Measurements from ENCODE around the gene ZNHIT1.
"Not testable (repeated sequence)": the region's sequence is repeated elsewhere in the genome, so short reads cannot be mapped to it uniquely, and the experiment has no call there.

Gene ZNHIT1

DNA sequence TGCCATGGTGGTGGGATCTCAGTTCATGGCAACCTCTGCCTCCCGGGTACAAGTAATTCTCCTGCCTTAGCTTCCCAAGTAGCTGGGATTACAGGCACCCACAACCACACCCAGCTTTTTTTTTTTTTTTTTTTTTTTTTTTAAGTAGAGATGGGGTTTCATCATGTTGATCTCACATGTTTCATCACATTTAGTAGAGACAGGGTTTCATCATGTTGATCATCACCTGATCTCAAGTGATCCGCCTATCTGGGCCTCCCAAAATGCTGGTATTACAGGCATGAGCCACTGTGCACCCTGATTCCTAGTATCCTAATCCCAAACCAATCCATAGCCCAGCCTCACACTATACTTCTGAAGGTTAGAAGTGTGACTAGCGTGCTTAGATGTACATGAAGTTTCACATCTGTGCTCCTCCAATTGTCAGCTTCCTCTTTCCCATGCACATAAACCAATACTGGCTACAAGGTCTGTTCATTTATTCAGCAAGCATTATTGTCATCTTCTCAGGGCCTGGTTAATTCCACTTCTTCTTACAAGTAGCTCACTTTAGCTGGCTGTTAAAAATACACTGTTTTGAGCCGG, 31.0 kb upstream of the ZNHIT1 start:
- no peak for DNase-seq

DNA sequence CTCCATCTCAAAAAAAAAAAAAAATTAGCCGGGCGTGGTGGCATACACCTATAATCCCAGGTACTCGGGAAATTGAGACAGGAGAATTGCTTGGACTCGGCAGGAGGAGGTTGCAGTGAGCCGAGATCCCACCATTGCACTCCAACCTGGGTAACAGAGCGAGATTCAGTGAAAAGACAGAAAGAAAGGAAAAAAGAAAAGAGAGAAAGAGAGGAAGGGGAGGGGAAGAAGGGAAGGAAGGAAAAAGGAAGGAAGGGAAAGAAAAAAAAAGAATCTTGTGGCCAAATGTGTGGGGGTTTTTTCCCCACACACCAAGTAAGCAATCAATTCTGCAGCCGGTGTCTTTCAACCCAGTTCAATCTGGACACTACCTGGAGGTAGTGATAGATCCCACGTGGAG, 28.9 kb upstream of the ZNHIT1 start:
- DNase-seq, result no peak

DNA sequence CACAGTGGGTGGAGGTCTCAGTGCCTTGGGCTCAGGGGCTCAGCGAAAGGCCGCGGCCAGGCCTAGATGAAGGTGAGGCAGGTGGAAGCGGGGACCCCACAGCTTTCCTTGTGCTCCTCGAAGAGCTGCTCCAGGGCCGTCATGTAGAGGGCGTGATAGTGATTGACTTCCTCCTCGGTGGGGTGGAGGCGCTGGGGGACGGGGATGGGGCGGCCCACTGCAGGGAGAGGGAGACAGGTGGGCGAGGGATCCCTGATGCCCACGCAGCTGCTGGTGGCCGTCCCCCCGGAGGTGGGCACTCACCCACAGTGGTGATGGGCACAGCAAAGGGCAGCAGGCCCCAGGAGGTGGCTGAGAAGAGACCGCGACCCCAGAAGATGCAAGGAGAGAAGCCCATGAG, 22.1 kb upstream of the ZNHIT1 start:
- no peak for DNase-seq

DNA sequence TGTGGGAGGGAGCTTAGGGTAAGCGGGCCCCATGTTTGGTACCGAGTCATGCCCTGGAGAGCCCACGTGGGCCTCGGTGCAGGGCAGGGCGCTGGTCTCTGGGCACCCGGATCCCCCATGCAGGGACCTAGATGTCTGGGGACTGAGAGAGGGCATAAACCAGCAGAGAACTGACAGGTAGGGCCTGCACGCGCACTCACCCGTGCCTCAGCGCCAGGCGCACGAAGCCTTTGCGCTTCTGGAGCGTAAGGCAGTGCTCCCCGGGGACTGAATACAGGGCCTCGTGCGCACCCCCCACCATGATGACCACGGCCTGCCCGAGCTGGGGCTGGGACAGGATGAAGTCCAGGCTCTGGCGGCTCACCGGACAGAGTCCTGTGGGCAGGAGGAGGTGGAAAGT, 20.0 kb upstream of the ZNHIT1 start:
- no peak for DNase-seq

DNA sequence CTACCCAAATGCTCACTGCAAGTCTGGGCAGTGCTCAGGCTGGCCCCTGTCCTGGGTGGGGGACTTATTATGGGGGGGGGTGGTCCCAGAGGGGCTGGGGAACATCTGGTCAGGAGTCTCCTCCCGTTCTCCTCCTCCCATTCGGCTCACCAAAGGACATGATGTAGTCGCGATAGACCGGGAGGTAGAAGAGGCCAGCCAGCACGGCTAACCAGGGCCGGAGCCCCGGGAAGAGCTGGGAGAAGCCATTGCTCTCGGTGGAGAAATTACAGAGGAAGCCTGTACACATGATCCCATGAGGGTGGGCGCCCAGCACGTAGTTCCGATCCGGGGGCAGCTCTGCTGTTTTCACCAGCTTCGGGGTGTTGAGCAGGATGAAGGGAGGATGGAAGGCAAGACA, 19.5 kb upstream of the ZNHIT1 start:
- DNase-seq, result no peak

DNA sequence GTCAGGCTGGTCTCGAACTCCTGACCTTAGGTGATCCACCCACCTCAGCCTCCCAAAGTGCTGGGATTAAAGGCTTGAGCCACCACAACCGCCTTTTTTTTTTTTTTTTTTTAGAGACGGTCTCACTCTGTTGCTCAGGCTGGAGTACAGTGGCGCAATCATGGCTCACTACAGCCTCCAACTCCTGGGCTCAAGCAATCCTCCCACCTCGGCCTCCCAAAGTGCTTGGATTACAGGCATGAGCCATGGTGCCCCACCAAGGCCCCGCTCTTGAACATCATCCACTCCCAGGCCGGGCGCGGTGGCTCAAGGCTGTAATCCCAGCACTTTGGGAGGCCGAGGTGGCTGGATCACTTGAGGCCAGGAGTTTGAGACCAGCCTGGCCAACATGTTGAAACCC, 18.4 kb upstream of the ZNHIT1 start:
- not testable (repeated sequence) for DNase-seq

DNA sequence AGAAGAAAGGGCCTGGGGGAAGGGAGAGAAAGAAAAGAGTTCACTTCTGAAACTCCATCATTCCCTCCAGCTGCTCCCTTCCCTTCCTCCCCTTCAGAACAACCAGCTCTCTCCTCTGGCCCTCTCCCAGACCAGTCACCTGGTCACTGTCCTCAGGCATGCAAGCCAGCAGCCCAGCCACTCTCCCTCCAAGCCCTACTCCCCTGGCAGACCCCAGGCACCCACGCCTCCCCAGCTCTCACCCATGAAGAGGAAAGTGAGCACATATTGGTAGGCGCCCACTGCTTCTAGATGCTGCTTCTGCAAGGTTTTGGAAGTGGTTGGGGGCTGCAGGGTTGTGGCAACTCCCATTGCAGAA, 17.5 kb upstream of the ZNHIT1 start:
- DNase-seq, result no peak

DNA sequence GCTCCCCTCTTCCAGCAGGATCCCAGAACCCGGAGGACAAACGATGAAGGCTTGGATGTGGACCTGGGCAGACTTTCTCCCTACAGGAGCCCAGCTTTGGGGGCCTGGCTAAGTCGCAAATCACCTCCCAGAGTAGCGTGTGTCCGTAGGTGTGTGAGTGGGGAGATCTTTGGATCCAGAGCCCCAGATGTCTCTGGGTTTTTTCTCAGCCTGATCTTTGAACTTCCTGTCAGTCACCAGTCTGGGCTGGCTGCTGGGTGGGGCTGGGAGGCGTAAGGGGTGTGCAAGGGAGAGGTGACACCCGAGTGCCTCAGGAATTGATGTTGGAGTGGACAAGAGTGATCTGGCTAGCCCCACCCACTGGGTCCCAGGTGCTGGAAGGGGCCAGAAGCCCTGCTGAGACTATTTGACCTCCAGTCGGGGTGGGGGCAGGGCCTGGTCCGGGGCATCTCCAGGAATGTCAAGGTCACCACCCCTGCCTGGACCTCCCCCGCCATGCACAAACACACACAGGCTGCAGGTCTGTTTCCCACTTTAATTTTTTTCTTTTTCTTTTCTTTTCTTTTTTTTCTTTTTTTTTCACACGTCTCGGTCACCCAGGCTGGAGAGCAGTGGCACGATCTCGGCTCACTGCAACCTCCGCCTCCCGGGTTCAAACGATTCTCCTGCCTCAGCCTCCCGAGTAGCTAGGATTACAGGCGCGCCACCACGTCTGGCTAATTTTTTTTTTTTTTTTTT, 16.9 kb upstream of the ZNHIT1 start, which contains the start of gene MOGAT3:
Gene MOGAT3 (minus strand): TSS at position 175 of the 738 bp plus-strand sequence. CDS start 182 bp downstream, outside the sequence.
- DNase-seq, result no peak

DNA sequence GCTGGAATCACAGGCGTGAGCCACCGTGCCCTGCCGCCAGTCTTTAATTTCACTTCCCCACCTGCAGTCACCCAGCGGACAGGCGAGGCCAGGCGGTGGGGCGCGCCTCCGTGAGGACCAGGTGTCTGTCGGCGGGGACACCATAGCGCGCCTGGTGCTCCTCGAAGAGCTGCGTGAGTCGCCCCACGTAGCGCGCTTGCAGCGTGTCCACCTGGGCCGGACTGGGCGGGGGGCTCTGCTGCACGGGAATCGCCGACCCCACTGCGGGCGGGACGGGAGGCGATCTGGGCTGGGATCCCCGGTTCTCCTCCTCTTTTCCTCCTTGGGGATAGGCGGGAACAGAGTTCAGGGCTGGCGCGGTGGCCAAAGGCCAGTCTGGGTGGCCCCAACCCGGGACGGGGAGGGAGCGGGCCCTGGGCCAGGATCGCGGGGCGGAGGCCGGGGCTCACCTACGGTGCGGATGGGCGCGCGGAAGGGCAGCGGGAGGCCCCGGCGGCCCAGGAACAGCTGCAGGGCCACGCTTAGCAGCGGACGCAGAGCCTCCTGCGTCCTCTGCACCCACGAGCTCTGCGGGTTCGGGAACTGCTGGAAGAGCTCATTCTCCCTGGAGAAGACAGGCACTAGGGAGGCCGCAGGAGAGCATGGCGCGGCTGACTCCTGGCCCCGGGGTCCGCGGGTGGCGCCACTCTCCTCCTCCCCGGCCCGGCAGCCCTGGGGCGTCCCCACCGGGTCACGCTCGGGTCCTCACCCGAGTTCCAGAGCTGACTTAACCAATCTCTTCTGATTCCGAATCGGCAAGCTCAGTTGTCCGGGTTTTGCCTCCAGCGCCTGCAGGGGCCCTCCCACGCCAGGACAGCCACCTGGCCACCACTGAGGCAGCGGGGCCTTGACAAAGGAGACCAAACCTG, 16.0 kb upstream of the ZNHIT1 start:
- DNase-seq, result no peak

DNA sequence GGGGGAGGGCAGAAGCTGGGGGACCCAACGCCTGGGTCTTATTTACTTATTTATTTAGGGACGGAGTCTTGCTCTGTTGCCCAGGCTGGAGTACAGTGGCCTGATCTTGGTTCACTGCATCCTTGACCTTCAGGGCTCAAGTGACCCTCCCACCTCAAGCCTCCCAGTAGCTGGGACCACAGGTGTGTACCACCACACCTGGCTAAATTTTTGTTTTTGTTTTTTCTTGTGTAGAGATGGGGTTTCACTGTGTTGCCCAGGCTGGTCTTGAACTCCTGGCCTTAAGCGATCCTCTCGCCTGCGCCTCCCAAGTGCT, 15.4 kb upstream of the ZNHIT1 start:
- no peak for DNase-seq

DNA sequence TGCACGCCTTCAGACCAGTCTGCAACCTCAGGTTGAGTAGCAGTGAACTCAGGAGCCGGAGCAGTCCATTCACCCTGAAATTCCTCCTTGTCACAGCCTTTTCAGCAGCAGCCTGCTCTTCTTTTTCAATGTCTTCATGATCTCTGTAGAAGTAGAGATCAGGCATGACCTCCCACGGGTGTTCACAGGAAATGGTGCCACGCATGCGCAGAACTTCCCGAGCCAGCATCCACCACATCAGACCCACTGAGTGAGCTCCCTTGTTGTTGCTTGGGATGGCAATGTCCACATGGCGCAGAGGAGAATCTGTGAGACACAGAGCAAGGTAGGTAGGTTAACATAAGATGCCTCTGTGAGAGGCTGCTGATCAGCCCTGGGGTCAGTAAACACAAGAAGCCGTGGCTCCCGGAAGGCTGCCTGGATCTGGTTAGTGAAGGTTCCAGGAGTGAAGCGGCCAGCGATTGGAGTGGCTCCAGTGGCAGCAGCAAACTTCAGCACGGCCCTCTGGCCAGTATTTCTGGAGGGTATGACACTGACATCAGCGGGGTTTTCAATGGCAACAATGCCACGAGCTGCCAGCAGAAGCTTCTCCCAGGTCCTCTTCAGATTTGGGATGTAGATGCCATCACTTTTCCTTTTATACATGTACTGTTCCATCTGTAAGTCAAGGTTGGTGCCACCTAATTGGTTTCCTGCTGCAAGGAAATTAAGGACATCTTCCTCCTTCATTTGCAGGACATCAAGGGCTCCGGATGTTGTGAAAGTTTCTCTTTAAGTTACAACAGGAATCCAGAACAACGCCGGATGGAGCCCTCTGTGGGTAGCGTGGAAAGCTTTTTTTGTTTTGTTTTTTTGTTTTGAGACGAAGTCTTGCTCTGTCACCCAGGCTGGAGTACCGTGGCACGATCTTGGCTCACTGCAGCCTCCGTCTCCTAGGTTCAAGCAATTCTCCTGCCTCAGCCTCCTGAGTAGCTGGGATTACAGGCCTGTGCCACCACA, 13.9 kb upstream of the ZNHIT1 start:
- DNase-seq, result not testable (repeated sequence)

DNA sequence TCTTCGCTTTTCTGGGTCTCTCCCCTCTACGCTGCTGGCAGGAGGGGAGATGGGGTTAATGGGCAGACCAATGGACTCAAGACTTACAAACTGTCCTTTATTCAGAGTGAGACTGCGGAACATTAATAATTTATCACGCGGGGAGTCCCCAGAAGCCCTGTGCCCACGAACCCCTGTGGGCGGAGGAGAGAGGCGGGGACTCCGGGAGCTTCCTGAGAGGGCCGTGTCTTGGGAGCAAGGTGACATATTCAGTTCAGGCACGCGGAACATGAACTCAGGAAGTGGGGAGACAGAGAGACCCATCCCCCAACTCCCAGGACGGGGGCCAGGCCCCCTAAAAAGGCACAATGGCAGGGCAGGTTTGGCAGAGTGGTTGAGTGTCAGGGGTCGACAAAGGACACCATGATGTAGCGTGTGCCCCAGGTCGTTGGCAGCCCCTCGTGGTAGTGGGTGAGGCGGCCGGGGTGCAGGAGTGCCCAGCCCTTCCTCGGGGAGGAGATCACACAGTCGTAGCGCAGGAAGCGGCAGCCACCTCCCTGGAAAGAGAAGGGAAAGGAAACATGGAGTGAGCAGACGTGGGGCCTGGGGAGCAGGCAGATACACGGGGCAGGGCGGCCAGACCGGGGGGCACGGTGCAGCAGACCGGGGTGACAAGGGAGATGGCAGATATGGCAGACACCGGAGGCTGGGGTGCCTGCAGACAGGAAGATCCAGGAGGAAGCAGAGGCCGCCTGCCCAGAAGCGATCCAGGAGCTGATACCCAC, 11.9 kb upstream of the ZNHIT1 start:
- DNase-seq, result no peak

DNA sequence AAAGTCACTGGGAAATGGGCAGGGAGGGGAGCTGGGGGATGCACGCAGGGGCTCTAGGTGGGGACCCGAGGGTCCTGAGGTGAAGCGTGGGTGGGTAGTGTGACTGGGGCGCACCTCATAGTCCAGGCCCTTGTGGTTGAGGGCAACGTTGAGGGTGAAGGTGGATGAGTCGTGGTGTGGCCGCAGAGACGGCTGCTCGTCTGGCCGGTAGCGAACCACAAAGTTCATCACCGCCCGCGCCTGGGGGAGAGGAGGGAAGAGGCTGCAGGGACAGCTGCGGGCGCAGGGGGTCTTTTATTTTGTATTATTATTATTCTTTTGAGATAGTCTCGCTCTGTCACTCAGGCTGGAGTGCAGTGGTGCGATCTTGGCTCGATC, 11.3 kb upstream of the ZNHIT1 start:
- no peak for DNase-seq

DNA sequence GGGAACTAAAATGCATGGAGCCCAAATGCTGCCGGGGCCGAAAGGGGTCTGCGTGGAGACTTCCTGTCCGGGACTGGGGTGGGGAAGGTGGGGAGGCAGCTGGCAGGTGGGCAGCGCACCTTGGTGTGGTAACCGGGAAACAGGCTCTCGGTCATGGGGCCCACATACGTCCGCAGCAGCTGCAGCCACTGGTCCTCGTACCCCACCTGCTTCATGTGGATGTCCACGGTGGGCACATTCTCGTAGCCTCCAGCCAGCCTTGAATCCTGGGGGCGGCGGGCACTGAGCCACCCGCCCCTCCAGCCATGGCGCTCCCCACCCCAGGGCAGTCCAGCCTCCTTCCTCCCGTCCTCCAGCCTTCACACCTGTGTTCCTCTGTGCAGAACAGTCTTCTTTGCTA, 10.5 kb upstream of the ZNHIT1 start:
- DNase-seq, result no peak

DNA sequence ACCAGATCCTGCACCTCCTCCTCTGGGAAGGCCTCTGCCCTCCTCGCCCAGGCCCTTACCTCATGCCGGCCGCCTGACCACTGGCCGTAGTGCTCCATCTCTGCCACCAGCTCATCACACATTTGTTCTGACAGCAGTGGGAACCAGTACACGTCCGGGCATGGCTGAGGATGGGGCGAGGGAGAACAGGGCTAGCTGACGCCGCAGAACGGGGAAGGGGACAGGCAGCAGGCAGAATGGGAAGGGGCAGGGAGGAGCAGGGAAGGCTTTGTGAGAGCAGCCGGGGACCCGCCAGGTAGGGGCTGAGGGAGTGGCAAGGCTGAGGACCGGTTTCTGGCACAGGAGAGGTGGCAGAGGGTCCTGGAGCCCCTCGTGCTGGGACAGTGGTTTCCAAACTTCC, 9.2 kb upstream of the ZNHIT1 start:
- no peak for DNase-seq

DNA sequence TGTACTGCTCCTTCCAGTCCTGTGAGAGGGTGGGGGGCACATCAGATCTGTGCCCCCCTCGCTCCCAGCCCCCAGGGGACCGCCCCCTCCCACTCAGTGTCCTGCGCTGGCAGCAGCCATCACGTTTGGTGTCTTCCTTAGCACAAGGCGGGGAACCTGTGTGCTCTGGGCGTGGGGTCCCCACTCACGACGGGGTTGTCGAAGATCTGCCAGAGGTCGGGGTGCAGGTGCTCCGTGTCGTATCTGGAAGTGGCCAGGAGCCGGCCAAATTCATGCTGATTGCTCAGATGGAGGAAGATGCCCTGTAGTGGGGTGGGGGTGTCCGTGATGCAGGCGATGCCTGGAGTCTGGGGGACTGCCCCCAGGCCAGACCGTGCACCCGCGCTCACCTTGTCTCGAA, 7.8 kb upstream of the ZNHIT1 start:
- DNase-seq, result no peak

DNA sequence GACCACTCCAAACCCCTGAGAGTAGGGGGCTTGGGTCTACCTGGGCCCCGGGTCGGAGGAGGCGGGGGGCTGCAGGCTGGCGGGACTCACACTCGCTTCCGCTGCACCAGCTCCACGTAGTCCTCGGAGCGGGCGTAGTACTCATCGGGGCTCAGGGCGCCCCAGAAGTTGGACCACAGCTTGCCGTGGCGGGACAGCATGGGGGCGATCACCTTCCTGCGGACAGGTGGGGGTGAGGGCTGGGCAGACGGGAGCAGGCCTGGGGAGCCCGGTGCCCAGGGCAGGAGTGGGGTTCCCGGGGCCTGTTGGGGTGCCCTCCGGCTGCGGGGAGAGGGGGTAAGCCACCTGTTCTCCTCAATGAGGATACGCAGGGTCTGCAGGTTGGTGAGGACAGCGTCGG, 6.5 kb upstream of the ZNHIT1 start:
- DNase-seq, result no peak

DNA sequence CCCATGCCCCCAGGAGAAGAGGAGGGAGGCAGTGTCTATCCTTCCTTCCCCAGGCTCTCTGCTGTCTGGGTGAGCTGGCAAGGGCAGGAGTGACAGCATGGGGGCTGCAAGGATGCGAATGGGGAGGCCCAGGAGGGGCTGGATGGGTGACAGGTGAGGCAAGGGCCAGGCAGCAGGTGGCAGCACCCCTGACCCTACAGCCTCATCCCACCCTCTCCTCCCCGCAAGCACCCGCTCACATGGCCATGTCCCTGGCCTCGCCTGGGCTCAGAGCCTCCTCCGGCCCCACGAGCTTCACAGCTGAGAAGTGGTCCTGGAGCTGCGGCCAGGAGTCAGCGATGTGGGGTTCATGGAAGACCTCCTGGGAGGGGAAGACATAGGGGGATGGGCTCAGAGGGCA, 6.0 kb upstream of the ZNHIT1 start:
- DNase-seq, result no peak

DNA sequence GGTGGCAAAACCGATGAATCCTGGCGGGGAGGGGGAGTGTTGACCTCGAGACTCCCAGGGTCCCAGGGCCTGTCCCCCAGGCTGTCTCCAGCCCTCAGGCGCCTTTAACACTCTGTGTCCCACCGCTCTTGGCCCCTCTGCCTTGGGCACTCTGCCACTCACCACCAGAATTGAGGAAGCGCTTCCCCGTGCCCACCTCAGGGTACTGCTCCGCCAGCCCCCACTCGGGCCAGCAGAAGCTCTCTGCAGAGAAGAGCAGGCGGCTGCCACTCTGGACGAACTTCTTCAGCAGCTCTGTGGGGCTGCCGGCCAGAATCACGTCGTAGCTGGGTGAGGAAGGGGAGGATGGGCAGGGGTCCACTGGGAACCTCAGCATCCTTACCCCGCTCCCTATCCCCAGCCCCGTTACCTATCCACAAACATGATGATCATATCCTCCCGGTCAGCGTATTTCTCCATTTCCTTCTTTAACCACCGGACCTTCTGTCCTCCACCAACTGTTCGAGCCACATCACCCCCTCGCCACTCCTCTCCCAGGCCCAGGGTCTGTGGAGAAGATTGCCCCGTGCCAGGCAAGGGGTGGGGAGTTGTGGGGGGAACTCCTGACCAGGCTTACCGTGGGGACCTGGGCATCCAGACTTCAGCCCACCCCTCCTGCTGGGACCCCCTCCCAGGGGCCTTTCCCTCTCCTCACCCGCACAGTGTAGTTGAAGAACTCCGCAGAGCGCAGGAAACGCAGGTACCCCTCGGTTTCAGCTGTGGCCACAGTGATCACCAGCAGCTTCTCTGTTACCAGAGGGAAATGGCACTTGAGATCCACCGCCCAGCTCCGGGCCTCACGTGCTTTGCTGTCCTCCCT, 1.7 kb upstream of the ZNHIT1 start:
- DNase-seq, result peak in 4 of 51 donors; percentile 16 to 39 (median 26)

Data from hypothalamus (tissue), 51 donors.